Ovary (tissue), 3 donors: ENCODE measurements around the gene GRXCR1.

Experiments used
- CTCF ChIP-seq, 3 donors: fragments of 450-650 bp in 2 of 3; fragments of 200-600 bp in 1 of 3; IDR thresholded peaks; one replicate each; pipeline versions ENCODE4 v1.5.1 to v1.8.0; 2016 to 2022; ENCODE audit warnings: antibody characterized with exemption in 3 of 3, mild to moderate bottlenecking in 1 of 3
- POLR2A ChIP-seq: fragments of 450-650 bp; IDR thresholded peaks from one replicate; pipeline ENCODE4 v1.6.1; 2017; ENCODE audit warnings: antibody characterized with exemption, mild to moderate bottlenecking, moderate library complexity
- donor health status: DM: no; HTN: no; CAD: no.

GRCh38 chr4:42914937-42915336, 22.4 kb downstream of the GRXCR1 start:
- TF ChIP-seq CTCF (IDR thresholded peaks at IDR 0.05) (no peak), POLR2A (no peak)
